ENCODE results near the gene ISLR. TPM values are rescaled to one million over a fixed set of nuclear protein-coding genes. Genes with fewer than 3 reads are reported as not detected.
"Not testable (repeated sequence)": the region's sequence is repeated elsewhere in the genome, so short reads cannot be mapped to it uniquely, and the experiment has no call there.

ISLR gene
- total RNA-seq, 4 donors from 2014 or later: 57.7 to 204 (median 112) TPM

GRCh38 chr15:74158855-74159650, 14.5 kb upstream of the ISLR start:
- TF ChIP-seq POLR2A (IDR thresholded peaks at IDR 0.05; ENCODE audit: low read depth) (no peak), POLR2AphosphoS5 (IDR thresholded peaks at IDR 0.05) (no peak), CTCF (IDR thresholded peaks at IDR 0.05) (no peak), EP300 (IDR thresholded peaks at IDR 0.05) (no peak)
- Histone ChIP-seq H3K4me1 (peaks cover 24 to 40% (median 33%) of the 10 kb centered on the region in 4 donors), H3K36me3 (no peaks in the 10 kb centered on the region), H3K9me3 (no peaks in the 10 kb centered on the region), H3K27ac (replicated peaks in 1 of 4) (peak overlapping the region in 1 of 4 donors; percentile 20), H3K4me3 (no peak overlapping the region), H3K27me3 (no peaks in the 10 kb centered on the region)
- WGBS: 72% methylated on average over 5 of the region's 5 CpGs
- intact Hi-C loops (cut with DNase I): no loop called here
- no peak for DNase-seq (ENCODE audit: extremely low spot score)

- intact Hi-C loops (cut with DNase I): no loop called here
- H3K36me3 ChIP-seq: no peaks in the 10 kb centered on the region
- no peak for TF ChIP-seq EP300 (IDR thresholded peaks at IDR 0.05)
- no peak for TF ChIP-seq POLR2A (IDR thresholded peaks at IDR 0.05; ENCODE audit: low read depth)
- no peak for TF ChIP-seq POLR2AphosphoS5 (IDR thresholded peaks at IDR 0.05)
- no peak for TF ChIP-seq CTCF (IDR thresholded peaks at IDR 0.05)
- H3K4me3 ChIP-seq: no peak overlapping the region
- peak overlapping the region in 1 of 4 donors; percentile 20 for H3K27ac ChIP-seq (replicated peaks in 1 of 4)
- 88% methylated on average over 1 of the region's 1 CpG for WGBS
- no peaks in the 10 kb centered on the region for H3K9me3 ChIP-seq
- H3K4me1 ChIP-seq: peaks cover 24 to 40% (median 33%) of the 10 kb centered on the region in 4 donors
- no peak for DNase-seq (ENCODE audit: extremely low spot score)
- no peaks in the 10 kb centered on the region for H3K27me3 ChIP-seq
Measured at GRCh38 chr15:74159773-74160172, 13.7 kb upstream of the ISLR start.

- intact Hi-C loops (cut with DNase I): not testable (repeated sequence)
Measured at GRCh38 chr15:74160390-74160789, 13.1 kb upstream of the ISLR start.

GRCh38 chr15:74162195-74162536, 11.3 kb upstream of the ISLR start:
- H3K27me3 ChIP-seq; DNase-seq (ENCODE audit: extremely low spot score); H3K27ac ChIP-seq (replicated peaks in 1 of 4); H3K36me3 ChIP-seq; H3K4me3 ChIP-seq; intact Hi-C loops (cut with DNase I); H3K9me3 ChIP-seq: not testable (repeated sequence)
- H3K4me1 ChIP-seq: peaks cover 10 to 27% (median 19%) of the 10 kb centered on the region in 4 donors
- WGBS: 91% methylated on average over 3 of the region's 3 CpGs

More at GRCh38 chr15:74160390-74160789, 13.1 kb upstream of the ISLR start:
- not testable (repeated sequence) for DNase-seq (ENCODE audit: extremely low spot score); H3K27me3 ChIP-seq; H3K9me3 ChIP-seq; H3K36me3 ChIP-seq; H3K4me3 ChIP-seq; H3K27ac ChIP-seq (replicated peaks in 1 of 4)
- peaks cover 24 to 40% (median 33%) of the 10 kb centered on the region in 4 donors for H3K4me1 ChIP-seq
- WGBS: 97% methylated on average over 3 of the region's 3 CpGs

- H3K4me1 ChIP-seq: peaks cover 16 to 25% (median 21%) of the 10 kb centered on the region in 4 donors
Measured at GRCh38 chr15:74165461-74165860, 8.0 kb upstream of the ISLR start.

More at GRCh38 chr15:74165461-74165860, 8.0 kb upstream of the ISLR start:
- Histone ChIP-seq H3K36me3 (no peaks in the 10 kb centered on the region), H3K4me3 (no peak overlapping the region), H3K27ac (replicated peaks in 1 of 4) (no peak overlapping the region), H3K27me3 (no peaks in the 10 kb centered on the region), H3K9me3 (no peaks in the 10 kb centered on the region)
- intact Hi-C loops (cut with DNase I): no loop called here
- TF ChIP-seq EP300 (IDR thresholded peaks at IDR 0.05): no peak
- no peak for TF ChIP-seq POLR2A (IDR thresholded peaks at IDR 0.05; ENCODE audit: low read depth)
- TF ChIP-seq POLR2AphosphoS5 (IDR thresholded peaks at IDR 0.05): no peak
- no peak for TF ChIP-seq CTCF (IDR thresholded peaks at IDR 0.05)
- DNase-seq (ENCODE audit: extremely low spot score): no peak
- WGBS: 97% methylated on average over 1 of the region's 1 CpG

Data from esophagus muscularis mucosa (tissue), 4 donors.